ENCODE data around the gene ITPRIPL2. TPM values are rescaled to one million over a fixed set of nuclear protein-coding genes. Genes with fewer than 3 reads are reported as not detected.

ITPRIPL2 gene
- total and polyA plus RNA-seq, 2 of the 13 experiments (the other 11 are each of a cell fraction or from before 2014, with no cell fraction given) = 5.9 to 12.6 TPM

GRCh38 chr16:19106625-19107020, 7.1 kb upstream of the ITPRIPL2 start:
- no peak overlapping the region for H3K27ac ChIP-seq (ENCODE audit: extremely low read length, insufficient read depth, low read length)
- no peak for FAIRE-seq
- no TSS peak for BruUV-seq (replicated peaks)
- TF ChIP-seq DRAP1 (CRISPR knock-in tag; IDR thresholded peaks at IDR 0.05) = no peak
- TF ChIP-seq CEBPG (CRISPR knock-in tag; IDR thresholded peaks at IDR 0.05) = no peak
- TF ChIP-seq SNRNP70 (IDR thresholded peaks at IDR 0.05; ENCODE audit: low read depth, low read length) = no peak
- no peak for TF ChIP-seq PAX8 (CRISPR knock-in tag; IDR thresholded peaks at IDR 0.05; ENCODE audit: borderline replicate concordance)
- TF ChIP-seq, protein P1, sequence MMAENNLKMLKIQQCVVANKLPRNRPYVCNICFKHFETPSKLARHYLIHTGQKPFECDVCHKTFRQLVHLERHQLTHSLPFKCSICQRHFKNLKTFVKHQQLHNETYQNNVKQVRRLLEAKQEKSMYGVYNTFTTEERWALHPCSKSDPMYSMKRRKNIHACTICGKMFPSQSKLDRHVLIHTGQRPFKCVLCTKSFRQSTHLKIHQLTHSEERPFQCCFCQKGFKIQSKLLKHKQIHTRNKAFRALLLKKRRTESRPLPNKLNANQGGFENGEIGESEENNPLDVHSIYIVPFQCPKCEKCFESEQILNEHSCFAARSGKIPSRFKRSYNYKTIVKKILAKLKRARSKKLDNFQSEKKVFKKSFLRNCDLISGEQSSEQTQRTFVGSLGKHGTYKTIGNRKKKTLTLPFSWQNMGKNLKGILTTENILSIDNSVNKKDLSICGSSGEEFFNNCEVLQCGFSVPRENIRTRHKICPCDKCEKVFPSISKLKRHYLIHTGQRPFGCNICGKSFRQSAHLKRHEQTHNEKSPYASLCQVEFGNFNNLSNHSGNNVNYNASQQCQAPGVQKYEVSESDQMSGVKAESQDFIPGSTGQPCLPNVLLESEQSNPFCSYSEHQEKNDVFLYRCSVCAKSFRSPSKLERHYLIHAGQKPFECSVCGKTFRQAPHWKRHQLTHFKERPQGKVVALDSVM (CRISPR knock-in tag; IDR thresholded peaks at IDR 0.05) = peak; percentile 95
- TF ChIP-seq MED1 (CRISPR knock-in tag; IDR thresholded peaks at IDR 0.05) = 0 out of 2 replicates have a peak, but pooled peaks have one; percentile 16
- TF ChIP-seq JUND (CRISPR knock-in tag; IDR thresholded peaks at IDR 0.05) = no peak
- H3K9me3 ChIP-seq (ENCODE audit: low read length) = no peaks in the 10 kb centered on the region
- in situ Hi-C loops (cut with HindIII; ENCODE audit: extremely low pct_ligation_motif_present, low pct_unique_long_range_greater_than_20kb) (no loop called here), intact Hi-C loops (cut with micrococcal nuclease; ENCODE audit: unreplicated experiment) (loop anchor here (10.0 kb wide), 1 partner anchor 1318 kb away; no protein-coding TSS in a partner anchor)
- H3K4me3 ChIP-seq (replicated peaks in 1 of 3; ENCODE audit: insufficient read depth in 1 of 3, low read depth in 2 of 3, low read length in 3 of 3) = no peak overlapping the region
- peaks cover 72% of the 10 kb centered on the region for H3K4me1 ChIP-seq (ENCODE audit: insufficient read depth, low read length)
- H3K9ac ChIP-seq (ENCODE audit: insufficient read depth, low read depth, low read length) = no peak overlapping the region
- H3K4me2 ChIP-seq (ENCODE audit: low read depth, low read length) = no peak overlapping the region
- ChIA-PET CTCF (ENCODE audit: low intra/inter-chr PET ratio, low total read pairs) (no interaction called here), POLR2A (interaction anchor here (0.9 to 12.1 kb wide), 4 partner anchors 12 to 305 kb away, joined by 4 to 239 read pairs (median 6); partner anchors contain the start of genes ARL6IP1 and COQ7)
- DNase-seq (ENCODE audit: low spot score) = no peak
- H3K36me3 ChIP-seq (replicated peaks in 1 of 2; ENCODE audit: control insufficient read depth in 1 of 2, insufficient read depth in 2 of 2, low read length in 2 of 2) = no peaks in the 10 kb centered on the region
- no peak overlapping the region for H2AFZ ChIP-seq (ENCODE audit: low read length)
- H3K79me2 ChIP-seq (ENCODE audit: insufficient read depth, low read length) = no peaks in the 10 kb centered on the region
- H3K27me3 ChIP-seq (ENCODE audit: control insufficient read depth in 1 of 2, insufficient read depth in 2 of 2, low read length in 2 of 2) = peaks cover 2 to 16% of the 10 kb centered on the region in 2 experiments; a peak in 4 of 5 replicates
- ATAC-seq = no peak
- no peaks in the 10 kb centered on the region for H4K20me1 ChIP-seq (ENCODE audit: insufficient read depth, low read length)
- 50% methylated on average over 2 of the region's 2 CpGs for WGBS (ENCODE audit: low lambda C conversion rate)

Measured in HepG2 (cell line).